Measurements from ENCODE around the gene MAMDC4.
"Not testable (repeated sequence)": the region's sequence is repeated elsewhere in the genome, so short reads cannot be mapped to it uniquely, and the experiment has no call there.

GRCh38 chr9:136866898-136867421, 14.8 kb downstream of the MAMDC4 start:
- TF ChIP-seq BHLHE40 (IDR thresholded peaks at IDR 0.05; ENCODE audit: low read length); SMAD3 (CRISPR knock-in tag; IDR thresholded peaks at IDR 0.05); TOE1 (CRISPR knock-in tag; IDR thresholded peaks at IDR 0.05); POLR2A (IDR thresholded peaks at IDR 0.05; ENCODE audit: insufficient read depth in 1 of 2, low read depth in 2 of 2, low read length in 2 of 2); FIP1L1 (IDR thresholded peaks at IDR 0.05; ENCODE audit: borderline replicate concordance, insufficient read depth, low read depth, low read length); CC2D1A (CRISPR knock-in tag; IDR thresholded peaks at IDR 0.05); CTCF (CRISPR knock-in tag; IDR thresholded peaks at IDR 0.05); SKI (IDR thresholded peaks at IDR 0.05; ENCODE audit: partially characterized antibody); ZBTB8A (CRISPR knock-in tag; IDR thresholded peaks at IDR 0.05; ENCODE audit: borderline replicate concordance, low read depth); PHB2 (IDR thresholded peaks at IDR 0.05; ENCODE audit: partially characterized antibody); CREM (IDR thresholded peaks at IDR 0.05); CREM (CRISPR knock-in tag; IDR thresholded peaks at IDR 0.05); ZNF552 (CRISPR knock-in tag; IDR thresholded peaks at IDR 0.05; ENCODE audit: borderline replicate concordance); ATF7 (IDR thresholded peaks at IDR 0.05); ATF7 (CRISPR knock-in tag; IDR thresholded peaks at IDR 0.05): not testable (repeated sequence)
- peak; percentile 43; the same call in 1 of the 2 replicates for TF ChIP-seq ZBTB33 (CRISPR knock-in tag; IDR thresholded peaks at IDR 0.05)
